CD8-positive, alpha-beta memory T cell (primary cell): Measurements from ENCODE around the gene IFIT3. TPM values are rescaled to one million over a fixed set of nuclear protein-coding genes. Genes with fewer than 3 reads are reported as not detected.
"Not testable (repeated sequence)": the region's sequence is repeated elsewhere in the genome, so short reads cannot be mapped to it uniquely, and the experiment has no call there.

ENCODE experiments used
- CTCF ChIA-PET: fragments of 350-600 bp; sonication (Branson Sonifier 250); formaldehyde crosslinking; loops from one replicate; lab custom pipeline; 2021; ENCODE audit warnings: antibody characterized with exemption; lab: Charles Lee
- POLR2A ChIA-PET: fragments of 350-600 bp; sonication (Branson Sonifier 250); formaldehyde crosslinking; loops from one replicate; lab custom pipeline; 2021; ENCODE audit warnings: antibody characterized with exemption; lab: Charles Lee
- DNase-seq, 5 donors: peaks; one replicate each; pipeline versions ENCODE4 v3.0.0 to v3.0.0-alpha.2; 2020 to 2022; ENCODE audit warnings: mixed read lengths in 1 of 5
- H3K27ac ChIP-seq: one replicate; pipeline ENCODE4 v1.7.0; 2013; ENCODE audit warnings: low read depth, mild to moderate bottlenecking, low read length, moderate library complexity
- H3K27me3 ChIP-seq: 2 replicates; pipeline ENCODE4 v1.7.0; 2013; ENCODE audit warnings: low read length, mild to moderate bottlenecking; ENCODE audit not compliant: insufficient read depth, poor library complexity, severe bottlenecking
- H3K36me3 ChIP-seq: 2 replicates; pipeline ENCODE4 v1.7.0; 2013; ENCODE audit warnings: mild to moderate bottlenecking, low read length, moderate library complexity; ENCODE audit not compliant: insufficient read depth
- H3K4me1 ChIP-seq: 2 replicates; pipeline ENCODE4 v1.7.0; 2013; ENCODE audit warnings: mild to moderate bottlenecking, low read length, moderate library complexity; ENCODE audit not compliant: insufficient read depth
- H3K4me3 ChIP-seq: 2 replicates; pipeline ENCODE4 v1.7.0; 2013; ENCODE audit warnings: mild to moderate bottlenecking, low read length
- H3K9me3 ChIP-seq: 2 replicates; pipeline ENCODE4 v1.7.0; 2013; ENCODE audit warnings: mild to moderate bottlenecking, low read length
- H3K27ac Mint-ChIP-seq, 8 donors: one replicate each; pipeline ENCODE4 v1.8.0; 2020 to 2021; ENCODE audit warnings: mixed read lengths in 8 of 8, mild to moderate bottlenecking in 6 of 8, inconsistent platforms in 3 of 8, moderate library complexity in 3 of 8
- H3K27me3 Mint-ChIP-seq, 2 donors: one replicate each; pipeline ENCODE4 v1.8.0; 2020 to 2021; ENCODE audit warnings: mixed read lengths in 2 of 2, mild to moderate bottlenecking in 1 of 2, moderate library complexity in 1 of 2
- H3K36me3 Mint-ChIP-seq, 3 donors: one replicate each; pipeline ENCODE4 v1.8.0; 2020 to 2021; ENCODE audit warnings: mixed read lengths in 3 of 3, inconsistent platforms in 1 of 3, mild to moderate bottlenecking in 1 of 3
- H3K4me1 Mint-ChIP-seq, 3 donors: one replicate each; pipeline ENCODE4 v1.8.0; 2020 to 2021; ENCODE audit warnings: mixed read lengths in 3 of 3, inconsistent platforms in 1 of 3, mild to moderate bottlenecking in 1 of 3
- H3K4me3 Mint-ChIP-seq, 7 donors: one replicate each; pipeline ENCODE4 v1.8.0; 2020 to 2021; ENCODE audit warnings: mixed read lengths in 7 of 7, mild to moderate bottlenecking in 6 of 7, moderate library complexity in 4 of 7, inconsistent platforms in 2 of 7
- H3K9me3 Mint-ChIP-seq, 5 donors: one replicate each; pipeline ENCODE4 v1.8.0; 2020 to 2022; ENCODE audit warnings: mixed read lengths in 5 of 5, mild to moderate bottlenecking in 3 of 5, moderate library complexity in 2 of 5, inconsistent platforms in 1 of 5
- polyA plus RNA-seq: library from polyadenylated mRNA; unstranded; fragments of 300-500 nt; fragmentation: Illumina TruSeq; gene quantifications from one replicate; pipeline ENCODE4 v1.2.3, GENCODE V29; 2021
- total RNA-seq, 2 experiments: library from RNA; stranded (reverse); gene quantifications; one replicate each; pipeline ENCODE4 v1.2.3, GENCODE V29; 2021

Gene IFIT3
- total and polyA plus RNA-seq, 3 experiments from 2014 or later = 0.35 to 3.7 (median 0.63) TPM

DNA sequence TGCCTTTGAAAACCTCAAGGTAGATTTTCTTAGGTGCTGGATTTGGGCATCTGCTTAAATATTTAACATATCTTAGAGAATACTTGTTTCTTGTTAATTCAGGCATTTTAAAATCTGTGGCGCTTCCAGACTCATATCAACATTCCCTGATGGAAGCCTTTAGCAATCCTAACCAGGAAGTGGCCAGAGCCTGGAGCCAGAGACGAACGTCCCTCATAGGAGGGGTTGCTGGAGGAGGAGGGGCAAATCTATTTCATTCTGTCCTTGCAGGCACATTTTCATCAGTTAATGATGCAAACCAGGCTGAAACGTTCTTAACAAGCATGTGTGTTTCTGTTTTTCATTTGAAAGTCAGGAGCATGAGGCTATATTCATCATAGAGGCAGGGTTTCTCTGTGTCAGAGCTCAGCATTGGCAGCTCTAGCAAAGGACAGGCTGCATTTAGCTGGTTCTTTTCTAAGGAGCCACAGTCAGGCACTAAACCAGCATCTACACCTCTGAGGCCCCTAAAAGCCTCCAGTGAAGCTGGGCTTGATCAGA is 43.8 kb upstream of the IFIT3 start:
- Histone ChIP-seq H3K27me3 (no peaks in the 10 kb centered on the region), H3K27ac (no peak overlapping the region), H3K9me3 (no peaks in the 10 kb centered on the region), H3K36me3 (no peaks in the 10 kb centered on the region), H3K4me3 (no peak overlapping the region), H3K4me1 (no peaks in the 10 kb centered on the region)
- Mint-ChIP-seq H3K27me3 (peaks cover 1 to 10% of the 10 kb centered on the region in 2 donors), H3K4me3 (no peak overlapping the region), H3K4me1 (no peaks in the 10 kb centered on the region), H3K9me3 (no peaks in the 10 kb centered on the region), H3K36me3 (no peaks in the 10 kb centered on the region), H3K27ac (no peak overlapping the region)
- ChIA-PET CTCF (no interaction called here), POLR2A (no interaction called here)
- DNase-seq = no peak

- H3K27ac Mint-ChIP-seq, H3K36me3 Mint-ChIP-seq, CTCF ChIA-PET, H3K9me3 ChIP-seq, POLR2A ChIA-PET, DNase-seq, H3K4me3 Mint-ChIP-seq, H3K27ac ChIP-seq, H3K27me3 Mint-ChIP-seq, H3K27me3 ChIP-seq, H3K4me3 ChIP-seq, H3K36me3 ChIP-seq, H3K4me1 Mint-ChIP-seq, H3K9me3 Mint-ChIP-seq, H3K4me1 ChIP-seq: not testable (repeated sequence)
These were observed 43.1 kb upstream of the IFIT3 start for GRCh38 chr10:89284711-89285110.

- H3K36me3 Mint-ChIP-seq, DNase-seq, H3K27ac Mint-ChIP-seq, H3K9me3 Mint-ChIP-seq, H3K4me3 ChIP-seq, POLR2A ChIA-PET, H3K4me1 Mint-ChIP-seq, H3K27ac ChIP-seq, H3K9me3 ChIP-seq, H3K27me3 ChIP-seq, H3K4me1 ChIP-seq, H3K27me3 Mint-ChIP-seq, H3K4me3 Mint-ChIP-seq, CTCF ChIA-PET, H3K36me3 ChIP-seq: not testable (repeated sequence)
These were observed 42.5 kb upstream of the IFIT3 start for GRCh38 chr10:89285303-89285702.

DNA sequence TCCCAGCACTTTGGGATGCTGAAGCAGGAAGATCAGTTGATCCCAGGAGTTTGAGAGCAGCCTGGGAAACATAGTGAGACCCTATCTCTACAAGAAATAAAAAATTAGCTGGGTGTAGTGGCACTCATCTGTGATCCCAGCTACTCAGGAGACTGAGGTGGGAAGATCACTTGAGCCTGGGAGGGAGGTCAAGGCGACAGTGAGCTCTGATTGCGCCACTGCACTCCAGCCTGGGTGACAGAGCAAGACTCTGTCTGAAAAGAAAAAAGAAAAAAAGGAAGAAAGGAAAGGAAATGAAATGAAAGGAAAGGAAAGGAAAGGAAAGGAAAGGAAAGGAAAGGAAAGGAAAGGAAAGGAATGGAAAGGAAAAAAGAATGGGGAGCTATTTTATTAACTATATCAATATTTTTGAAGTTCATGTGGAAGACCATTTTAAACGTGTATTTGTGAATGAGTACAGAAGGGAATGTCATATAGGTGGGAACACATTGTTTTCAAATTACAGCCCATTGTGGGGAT is 33.0 kb upstream of the IFIT3 start:
- POLR2A ChIA-PET = no interaction called here
- no peaks in the 10 kb centered on the region for H3K9me3 ChIP-seq
- H3K4me1 ChIP-seq = no peaks in the 10 kb centered on the region
- CTCF ChIA-PET = no interaction called here
- H3K9me3 Mint-ChIP-seq = peaks cover 0 to 12% (median 8%) of the 10 kb centered on the region in 5 donors
- H3K36me3 Mint-ChIP-seq = peaks cover 4 to 21% (median 6%) of the 10 kb centered on the region in 3 donors
- H3K36me3 ChIP-seq = no peaks in the 10 kb centered on the region
- peaks cover 3 to 7% of the 10 kb centered on the region in 2 donors for H3K27me3 Mint-ChIP-seq
- no peak overlapping the region for H3K27ac ChIP-seq
- DNase-seq = no peak
- peak overlapping the region in 1 of 8 donors; percentile 34 for H3K27ac Mint-ChIP-seq
- H3K4me3 ChIP-seq = no peak overlapping the region
- H3K4me1 Mint-ChIP-seq = peaks cover 0 to 11% (median 8%) of the 10 kb centered on the region in 3 donors
- no peak overlapping the region for H3K4me3 Mint-ChIP-seq
- H3K27me3 ChIP-seq = no peaks in the 10 kb centered on the region

GRCh38 chr10:89295597-89295996 is 32.2 kb upstream of the IFIT3 start:
- Histone ChIP-seq H3K9me3 (no peaks in the 10 kb centered on the region), H3K27ac (no peak overlapping the region), H3K4me1 (peaks cover 1% of the 10 kb centered on the region), H3K36me3 (no peaks in the 10 kb centered on the region), H3K27me3 (no peaks in the 10 kb centered on the region), H3K4me3 (no peak overlapping the region)
- Mint-ChIP-seq H3K4me3 (no peak overlapping the region), H3K27ac (no peak overlapping the region), H3K27me3 (peaks cover 3 to 7% of the 10 kb centered on the region in 2 donors), H3K4me1 (peaks cover 3 to 17% (median 12%) of the 10 kb centered on the region in 3 donors), H3K36me3 (peaks cover 4 to 22% (median 6%) of the 10 kb centered on the region in 3 donors), H3K9me3 (peaks cover 0 to 12% (median 8%) of the 10 kb centered on the region in 5 donors)
- CTCF ChIA-PET = no interaction called here
- POLR2A ChIA-PET = no interaction called here
- no peak for DNase-seq

DNA sequence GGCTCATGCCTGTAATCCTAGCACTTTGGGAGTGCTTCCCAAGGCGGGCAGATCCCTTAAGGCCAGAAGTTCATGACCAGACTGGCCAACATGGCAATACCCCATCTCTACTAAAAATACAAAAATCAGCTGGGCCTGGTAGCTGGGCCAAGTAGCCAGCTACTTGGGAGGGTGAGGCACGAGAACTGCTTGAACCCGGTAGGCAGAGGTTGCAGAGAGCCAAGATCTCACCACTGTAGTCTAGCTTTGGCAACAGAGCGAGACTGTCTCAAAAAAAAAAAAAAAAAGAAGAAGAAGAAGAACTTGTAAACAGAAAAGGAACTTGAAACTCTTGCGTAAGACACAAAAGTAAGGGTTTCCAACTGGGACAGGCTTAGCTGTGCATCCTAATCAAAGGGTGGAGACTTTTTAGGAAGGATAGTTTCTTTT is 31.6 kb upstream of the IFIT3 start:
- Mint-ChIP-seq H3K9me3 (peaks cover 0 to 12% (median 8%) of the 10 kb centered on the region in 5 donors), H3K27me3 (peaks cover 3 to 7% of the 10 kb centered on the region in 2 donors), H3K4me3 (no peak overlapping the region), H3K27ac (no peak overlapping the region), H3K36me3 (peaks cover 4 to 22% (median 6%) of the 10 kb centered on the region in 3 donors), H3K4me1 (peaks cover 7 to 23% (median 17%) of the 10 kb centered on the region in 3 donors)
- Histone ChIP-seq H3K27ac (no peak overlapping the region), H3K4me3 (no peak overlapping the region), H3K27me3 (no peaks in the 10 kb centered on the region), H3K9me3 (no peaks in the 10 kb centered on the region), H3K36me3 (no peaks in the 10 kb centered on the region), H3K4me1 (peaks cover 7% of the 10 kb centered on the region)
- DNase-seq = no peak
- CTCF ChIA-PET = no interaction called here
- POLR2A ChIA-PET = no interaction called here

- peaks cover 12 to 31% (median 27%) of the 10 kb centered on the region in 3 donors for H3K4me1 Mint-ChIP-seq
- CTCF ChIA-PET = no interaction called here
These were observed 30.4 kb upstream of the IFIT3 start for GRCh38 chr10:89297356-89297755.

DNA sequence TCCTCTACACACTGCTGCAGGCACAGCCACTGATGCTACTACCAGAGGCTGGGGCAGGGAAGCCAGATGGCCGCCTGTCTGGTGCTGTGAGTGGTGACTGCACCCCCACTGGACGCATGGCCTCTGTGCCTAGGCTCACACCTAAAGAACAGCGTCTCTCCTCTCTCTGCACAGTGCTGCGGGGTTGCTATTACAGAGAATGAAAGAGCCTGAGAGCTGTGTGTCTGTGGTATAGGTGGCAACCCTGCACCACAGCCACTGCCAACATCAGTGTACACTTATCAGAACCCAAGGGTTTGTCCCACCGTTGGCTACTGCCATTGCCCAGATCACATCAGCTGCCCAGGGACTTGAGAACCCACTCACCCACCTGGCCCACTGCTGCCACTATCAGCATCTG is 30.0 kb upstream of the IFIT3 start:
- peaks cover 0 to 12% (median 8%) of the 10 kb centered on the region in 5 donors for H3K9me3 Mint-ChIP-seq
- ChIA-PET POLR2A (no interaction called here), CTCF (no interaction called here)
- no peak overlapping the region for H3K27ac Mint-ChIP-seq
- H3K27me3 Mint-ChIP-seq = peaks cover 3 to 7% of the 10 kb centered on the region in 2 donors
- DNase-seq = no peak
- H3K36me3 Mint-ChIP-seq = peaks cover 6 to 22% (median 12%) of the 10 kb centered on the region in 3 donors
- no peak overlapping the region for H3K4me3 Mint-ChIP-seq
- H3K27me3 ChIP-seq = no peaks in the 10 kb centered on the region
- no peak overlapping the region for H3K27ac ChIP-seq
- H3K36me3 ChIP-seq = no peaks in the 10 kb centered on the region
- H3K4me3 ChIP-seq = no peak overlapping the region
- peaks cover 13% of the 10 kb centered on the region for H3K4me1 ChIP-seq
- peaks cover 17 to 35% (median 31%) of the 10 kb centered on the region in 3 donors for H3K4me1 Mint-ChIP-seq
- H3K9me3 ChIP-seq = no peaks in the 10 kb centered on the region

More at GRCh38 chr10:89297356-89297755, 30.4 kb upstream of the IFIT3 start:
- Histone ChIP-seq H3K27ac (no peak overlapping the region), H3K9me3 (no peaks in the 10 kb centered on the region), H3K27me3 (no peaks in the 10 kb centered on the region), H3K4me1 (peaks cover 9% of the 10 kb centered on the region), H3K36me3 (no peaks in the 10 kb centered on the region), H3K4me3 (no peak overlapping the region)
- Mint-ChIP-seq H3K4me3 (no peak overlapping the region), H3K36me3 (peaks cover 6 to 22% (median 12%) of the 10 kb centered on the region in 3 donors), H3K27ac (no peak overlapping the region), H3K9me3 (peaks cover 0 to 12% (median 8%) of the 10 kb centered on the region in 5 donors), H3K27me3 (peaks cover 3 to 7% of the 10 kb centered on the region in 2 donors)
- POLR2A ChIA-PET = no interaction called here
- no peak for DNase-seq
